ENCODE results near the gene NEMP2. TPM values are rescaled to one million over a fixed set of nuclear protein-coding genes. Genes with fewer than 3 reads are reported as not detected.
A peak's percentile ranks its signal among the peaks of the same experiment; 100 is the strongest.

Gene NEMP2
- total and polyA plus RNA-seq, 4 donors: 0.85 to 11.2 (median 2.6) TPM

GRCh38 chr2:190481339-190481738 is 53.2 kb downstream of the NEMP2 start:
- TF ChIP-seq CTCF (IDR thresholded peaks at IDR 0.05; ENCODE audit: control extremely low read depth, extremely low read depth): no peak
- 46 to 72% methylated on average over 2 of the region's 2 CpGs for WGBS, 2 donors
- no peaks in the 10 kb centered on the region for H3K9me3 ChIP-seq (ENCODE audit: control insufficient read depth in 4 of 4, insufficient read depth in 3 of 4, low read length in 3 of 4)
- H3K4me3 ChIP-seq: no peak overlapping the region
- no peaks in the 10 kb centered on the region for H3K27me3 ChIP-seq (ENCODE audit: control insufficient read depth in 3 of 3, insufficient read depth in 3 of 3, low read length in 2 of 3)
- DNase-seq (peak in 2 of 3 donors; percentile 22 to 27), ATAC-seq (ENCODE audit: insufficient read depth, low FRiP score) (no peak)
- no peaks in the 10 kb centered on the region for H3K36me3 ChIP-seq (ENCODE audit: control insufficient read depth in 4 of 4, insufficient read depth in 4 of 4, low read length in 4 of 4)
- H3K4me1 ChIP-seq (ENCODE audit: control insufficient read depth in 5 of 5, insufficient read depth in 5 of 5, low read length in 5 of 5): peaks cover 0 to 38% (median 14%) of the 10 kb centered on the region in 5 donors
- no peak overlapping the region for H3K9ac ChIP-seq (ENCODE audit: insufficient read depth in 1 of 2, low read length in 2 of 2)
- H3K27ac ChIP-seq (ENCODE audit: low read depth in 1 of 2, low read length in 1 of 2): no peak overlapping the region

- TF ChIP-seq CTCF (IDR thresholded peaks at IDR 0.05; ENCODE audit: control extremely low read depth, extremely low read depth): no peak
- no peak for ATAC-seq (ENCODE audit: insufficient read depth, low FRiP score)
- H3K4me3 ChIP-seq: no peak overlapping the region
- H3K9ac ChIP-seq (ENCODE audit: insufficient read depth in 1 of 2, low read length in 2 of 2): no peak overlapping the region
- no peaks in the 10 kb centered on the region for H3K36me3 ChIP-seq (ENCODE audit: control insufficient read depth in 4 of 4, insufficient read depth in 4 of 4, low read length in 4 of 4)
- no peaks in the 10 kb centered on the region for H3K9me3 ChIP-seq (ENCODE audit: control insufficient read depth in 4 of 4, insufficient read depth in 3 of 4, low read length in 3 of 4)
- WGBS, 2 donors: 70 to 72% methylated on average over 3 of the region's 3 CpGs
- H3K4me1 ChIP-seq (ENCODE audit: control insufficient read depth in 5 of 5, insufficient read depth in 5 of 5, low read length in 5 of 5): peaks cover 0 to 29% (median 10%) of the 10 kb centered on the region in 5 donors
- H3K27ac ChIP-seq (ENCODE audit: low read depth in 1 of 2, low read length in 1 of 2): no peak overlapping the region
- no peaks in the 10 kb centered on the region for H3K27me3 ChIP-seq (ENCODE audit: control insufficient read depth in 3 of 3, insufficient read depth in 3 of 3, low read length in 2 of 3)
- no peak for DNase-seq
These were observed 55.8 kb downstream of the NEMP2 start for GRCh38 chr2:190478572-190479195.

GRCh38 chr2:190477661-190478454 is 56.7 kb downstream of the NEMP2 start:
- peak overlapping the region in 1 of 2 donors; percentile 34 for H3K9ac ChIP-seq (ENCODE audit: insufficient read depth in 1 of 2, low read length in 2 of 2)
- peak overlapping the region; percentile 10 to 49 for H3K27ac ChIP-seq (ENCODE audit: low read depth in 1 of 2, low read length in 1 of 2)
- H3K4me3 ChIP-seq: no peak overlapping the region
- DNase-seq (peak; percentile 19 to 67 (median 57)), ATAC-seq (ENCODE audit: insufficient read depth, low FRiP score) (no peak)
- TF ChIP-seq CTCF (IDR thresholded peaks at IDR 0.05; ENCODE audit: control extremely low read depth, extremely low read depth): no peak
- H3K36me3 ChIP-seq (ENCODE audit: control insufficient read depth in 4 of 4, insufficient read depth in 4 of 4, low read length in 4 of 4): no peaks in the 10 kb centered on the region
- no peaks in the 10 kb centered on the region for H3K27me3 ChIP-seq (ENCODE audit: control insufficient read depth in 3 of 3, insufficient read depth in 3 of 3, low read length in 2 of 3)
- no peaks in the 10 kb centered on the region for H3K9me3 ChIP-seq (ENCODE audit: control insufficient read depth in 4 of 4, insufficient read depth in 3 of 4, low read length in 3 of 4)
- WGBS, 2 donors: 46 to 50% methylated on average over 4 of the region's 4 CpGs
- peaks cover 0 to 29% (median 10%) of the 10 kb centered on the region in 5 donors for H3K4me1 ChIP-seq (ENCODE audit: control insufficient read depth in 5 of 5, insufficient read depth in 5 of 5, low read length in 5 of 5)
